ENCODE results near the gene DDX47.
"Not testable (repeated sequence)": the region's sequence is repeated elsewhere in the genome, so short reads cannot be mapped to it uniquely, and the experiment has no call there.

DDX47 gene

DNA sequence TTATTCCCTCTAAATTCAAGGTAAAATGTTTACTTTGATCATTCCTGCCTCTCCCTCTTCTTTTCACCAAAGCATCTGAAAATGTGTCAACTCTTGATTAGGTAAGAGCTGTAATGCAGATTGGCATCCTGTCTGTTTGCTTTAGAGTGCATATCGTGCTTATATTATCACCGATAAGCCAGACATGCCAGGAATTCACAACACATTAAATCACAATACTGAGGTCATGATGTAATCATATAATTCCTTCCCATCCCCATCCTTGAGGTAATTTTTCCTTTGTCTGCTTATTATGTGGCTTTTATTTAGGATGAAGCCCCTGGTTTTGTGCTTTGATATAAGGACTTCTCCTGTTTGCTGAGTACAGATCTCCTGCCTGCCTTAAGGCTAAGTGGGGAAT lies 10.2 kb downstream of the DDX47 start:
- no peak for FAIRE-seq

DNA sequence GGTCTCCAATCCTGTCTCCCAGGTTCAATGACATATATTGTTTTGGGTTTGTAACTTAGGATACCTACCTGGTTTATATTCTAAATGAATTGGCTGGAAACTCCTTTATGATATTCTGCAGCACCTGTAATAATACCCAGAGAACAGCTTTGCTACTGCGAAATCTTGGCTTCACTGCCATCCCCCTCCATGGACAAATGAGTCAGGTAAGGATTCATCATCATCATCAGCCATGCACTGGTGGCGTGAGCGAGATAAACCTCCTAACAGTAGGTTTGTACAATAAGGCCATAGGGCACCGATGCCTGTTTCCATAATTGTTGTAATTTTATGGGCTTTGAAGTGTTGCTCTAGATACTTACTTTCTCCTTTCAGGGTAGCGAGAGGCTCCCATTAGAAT lies 10.7 kb downstream of the DDX47 start:
- FAIRE-seq: no peak

DNA sequence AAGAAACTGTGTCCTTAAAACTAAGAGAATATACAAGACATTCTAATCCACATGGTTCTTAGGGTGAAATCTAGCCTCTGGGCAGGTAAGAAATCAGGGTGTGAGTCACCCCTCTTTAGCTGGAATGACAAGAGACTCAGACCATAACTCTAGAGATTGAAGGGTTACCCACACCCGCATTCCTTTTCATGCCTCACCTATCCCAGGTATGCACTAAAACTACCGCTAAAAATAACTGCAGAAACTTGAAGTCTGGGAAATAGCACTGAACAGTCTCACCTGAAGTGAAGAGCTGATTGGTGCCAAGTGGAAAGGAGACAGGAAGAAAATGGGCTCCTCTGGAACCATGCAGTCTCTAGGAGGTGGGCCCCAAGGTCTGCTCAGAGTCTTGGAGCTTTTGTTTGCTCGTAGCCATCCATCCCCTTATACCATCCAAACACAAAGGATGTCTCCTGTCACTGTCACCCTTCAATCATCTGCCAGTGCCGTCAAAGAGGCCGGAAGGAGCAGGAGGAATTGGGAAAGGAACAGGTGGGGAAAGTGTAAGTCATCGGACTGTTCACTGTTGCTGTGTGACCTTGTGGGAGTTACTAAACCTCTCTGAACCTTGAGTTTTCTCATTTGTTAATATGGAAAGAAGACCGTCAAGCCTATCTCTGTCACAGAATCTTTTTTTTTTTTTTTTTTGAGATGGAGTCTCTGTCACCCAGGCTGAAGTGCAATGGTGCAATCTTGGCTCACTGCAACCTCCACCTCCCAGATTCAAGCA lies 22.4 kb downstream of the DDX47 start:
- no peak for FAIRE-seq

DNA sequence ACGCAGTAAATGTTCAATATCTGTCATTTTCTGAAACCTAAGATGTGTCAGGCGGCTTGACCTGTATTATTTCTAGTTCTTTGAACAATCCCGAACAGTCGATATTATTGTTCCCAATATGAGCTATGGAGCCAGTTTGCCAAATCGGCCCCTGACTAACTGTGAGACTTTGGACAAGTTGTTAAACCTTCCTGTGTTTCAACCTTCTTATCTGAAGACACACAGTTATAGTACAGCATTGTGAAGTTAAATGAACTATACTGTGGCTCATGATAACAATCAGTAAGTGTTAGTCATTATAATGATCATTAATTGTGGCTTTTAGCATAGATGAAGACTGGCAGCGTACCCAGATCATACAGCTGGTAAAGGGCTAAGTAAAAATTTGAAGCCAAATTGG lies 23.4 kb downstream of the DDX47 start:
- no peak for FAIRE-seq

DNA sequence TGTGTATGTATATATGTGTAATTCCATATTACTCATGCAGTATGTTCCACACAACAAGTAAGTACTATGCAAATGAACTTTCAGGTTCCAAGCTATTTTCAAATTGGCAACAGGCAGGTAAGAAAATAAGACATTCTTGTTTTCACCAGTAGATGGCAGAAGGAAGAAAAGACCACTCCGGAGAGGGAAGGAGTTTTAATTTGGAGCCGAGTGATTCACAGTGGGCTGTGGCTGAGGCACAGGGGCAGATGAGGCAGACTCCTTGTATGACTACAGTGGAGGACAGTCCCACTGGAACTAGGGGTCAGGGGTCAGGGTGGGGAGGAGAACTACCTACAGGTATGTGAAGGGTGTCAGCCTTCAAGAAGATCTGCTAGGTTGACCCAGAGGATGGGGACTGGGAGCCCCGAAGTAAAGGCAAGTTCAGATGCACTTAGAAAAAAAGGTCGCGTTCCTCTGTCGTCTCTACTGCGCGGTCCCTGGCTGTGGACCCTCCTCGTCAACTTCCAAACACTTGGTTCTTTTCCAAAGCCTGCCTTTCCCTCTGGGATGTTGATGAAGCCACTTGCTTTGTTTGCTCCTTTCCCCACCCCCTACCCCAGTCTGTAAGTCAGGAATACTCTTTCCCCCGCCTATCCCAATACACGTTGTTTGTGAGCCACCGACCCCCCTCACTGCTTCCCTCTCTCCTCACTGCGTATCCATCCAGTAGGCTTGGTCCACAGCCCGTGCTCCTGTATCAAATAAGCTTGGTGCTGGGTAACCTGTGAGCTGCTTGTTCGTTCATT lies 24.1 kb downstream of the DDX47 start:
- FAIRE-seq: no peak

DNA sequence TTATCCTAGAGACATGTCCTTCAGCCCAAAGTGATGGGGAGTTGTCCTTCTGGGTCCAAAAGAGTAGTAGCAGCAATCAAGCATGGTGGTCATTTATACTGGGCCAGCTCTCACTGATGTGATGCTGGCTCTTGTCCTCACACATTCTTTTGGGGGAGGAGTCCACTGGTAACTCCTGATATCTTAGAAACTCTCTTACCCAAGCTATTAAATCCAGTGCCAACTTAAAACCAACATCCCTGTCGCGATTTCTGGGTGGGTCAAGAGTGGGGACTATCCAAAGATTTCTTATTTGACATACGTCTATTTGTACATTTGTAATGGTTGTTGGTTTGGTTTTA lies 24.6 kb downstream of the DDX47 start:
- no peak for FAIRE-seq

DNA sequence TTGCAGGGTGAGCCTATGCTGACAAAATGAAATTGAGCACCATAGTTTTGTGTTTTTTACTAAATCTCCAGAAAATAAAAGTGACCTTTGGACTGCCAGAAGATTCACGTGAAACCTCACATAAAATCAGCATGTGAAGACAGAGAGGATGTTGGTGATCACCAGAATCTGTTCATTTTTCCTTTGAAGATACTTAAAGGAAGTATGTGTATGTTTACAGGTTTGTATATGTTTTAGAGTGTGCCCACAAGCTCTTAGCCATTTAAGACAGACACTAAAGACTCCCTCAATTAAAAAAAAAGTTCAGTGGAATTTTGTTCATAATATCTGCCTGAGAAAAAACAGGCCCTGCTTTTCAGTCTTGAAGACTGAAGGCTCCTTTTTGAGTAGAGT lies 25.9 kb downstream of the DDX47 start:
- FAIRE-seq: no peak

DNA sequence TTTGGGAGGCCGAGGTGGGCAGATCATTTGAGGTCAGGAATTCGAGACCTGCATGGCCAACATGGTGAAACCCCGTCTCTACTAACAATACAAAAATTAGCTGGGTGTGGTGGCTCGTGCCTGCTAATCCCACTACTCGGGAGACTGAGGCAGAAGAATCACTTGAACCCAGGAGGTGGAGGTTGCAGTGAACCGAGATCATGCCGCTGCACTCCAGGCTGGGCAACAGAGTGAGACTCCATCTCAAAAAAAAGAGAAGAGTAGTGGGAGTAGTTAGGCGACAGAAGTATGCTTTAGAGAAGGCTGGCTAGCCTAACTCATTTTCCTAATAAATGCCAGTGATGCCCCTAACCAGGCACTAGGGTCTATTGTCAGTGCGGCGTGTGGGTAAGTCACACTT lies 26.3 kb downstream of the DDX47 start:
- not testable (repeated sequence) for FAIRE-seq

DNA sequence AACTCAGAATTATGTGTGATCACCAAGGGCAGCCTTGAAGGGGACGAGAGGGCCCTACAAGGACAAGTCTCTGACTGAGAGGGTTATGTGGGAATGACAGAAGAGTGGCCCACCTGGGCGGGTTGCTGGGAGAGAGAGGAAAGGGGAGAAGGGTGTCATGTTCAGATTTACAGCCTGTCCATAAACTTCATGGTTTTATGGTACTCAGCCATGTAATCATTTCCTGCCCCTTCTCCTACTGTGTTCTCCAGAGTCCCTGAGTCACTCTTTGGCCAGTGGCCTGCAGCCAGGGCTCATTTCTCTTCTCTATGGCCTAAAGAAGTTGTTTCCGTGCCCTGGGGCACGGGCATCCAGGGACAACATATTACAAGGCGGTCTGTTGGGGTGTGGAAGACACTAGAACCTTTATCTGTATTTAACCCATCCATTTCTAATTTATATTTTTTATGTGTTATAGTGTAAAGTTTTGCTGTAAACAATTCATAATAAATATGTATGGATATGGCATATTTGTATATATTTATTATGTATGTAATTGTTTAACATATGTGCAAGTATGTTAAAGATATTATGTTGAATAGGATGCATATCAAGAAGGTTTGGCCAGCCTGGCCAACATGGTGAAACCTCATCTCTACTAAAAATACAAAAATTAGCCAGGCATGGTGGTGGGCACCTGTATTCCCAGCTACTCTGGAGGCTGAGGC lies 26.9 kb downstream of the DDX47 start:
- FAIRE-seq: no peak

DNA sequence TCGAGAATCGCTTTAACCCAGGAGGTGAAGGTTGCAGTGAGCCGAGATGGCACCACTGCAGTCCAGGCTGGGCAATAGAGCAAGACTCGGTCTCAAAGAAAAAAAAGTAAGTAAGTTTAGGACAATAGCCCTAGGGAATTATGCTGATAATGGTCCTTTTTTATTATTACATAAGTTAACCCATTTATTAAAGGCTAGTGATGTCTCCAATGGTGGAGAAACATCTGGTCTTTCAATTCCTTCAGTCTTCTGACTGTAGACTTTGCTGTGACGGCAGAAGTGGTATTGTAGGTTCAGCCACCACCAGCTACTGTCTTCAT lies 27.4 kb downstream of the DDX47 start:
- no peak for FAIRE-seq

DNA sequence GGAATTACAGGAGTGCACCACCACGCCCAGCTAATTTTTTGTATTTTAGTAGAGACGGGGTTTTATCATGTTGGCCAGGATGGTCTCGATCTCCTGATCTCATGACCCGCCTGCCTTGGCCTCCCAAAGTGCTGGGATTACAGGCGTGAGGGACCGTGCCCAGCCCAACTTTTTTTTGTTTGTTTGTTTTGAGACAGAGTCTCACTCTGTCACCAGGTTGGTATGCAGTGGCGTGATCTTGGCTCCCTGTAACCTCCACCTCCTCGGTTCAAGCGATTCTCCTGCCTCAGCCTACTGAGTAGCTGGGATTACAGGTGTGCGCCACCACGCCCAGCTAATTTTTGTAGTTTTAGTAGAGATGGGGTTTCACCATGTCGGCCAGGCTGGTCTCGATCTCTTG lies 28.3 kb downstream of the DDX47 start:
- FAIRE-seq: not testable (repeated sequence)

DNA sequence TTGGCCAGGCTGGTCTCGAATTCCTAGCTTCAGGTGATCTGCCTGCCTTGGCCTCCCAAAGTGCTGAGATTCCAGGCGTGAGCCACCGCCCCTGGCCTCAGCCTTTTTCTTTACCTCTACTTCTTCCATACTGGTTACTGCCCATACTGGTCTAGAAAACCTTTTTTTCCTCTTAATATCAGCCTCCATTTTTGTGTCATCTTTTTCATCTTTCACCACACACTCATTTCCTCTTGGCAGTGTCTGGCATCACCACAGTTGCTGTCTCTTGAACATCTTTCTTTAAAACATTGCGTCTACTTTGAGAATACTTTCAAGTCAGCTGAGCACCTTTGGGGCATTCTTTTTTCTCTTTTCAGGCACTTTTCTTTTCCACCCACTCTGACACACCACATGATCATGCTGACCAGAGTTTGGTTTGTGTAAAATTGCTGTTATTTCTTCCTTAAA lies 32.7 kb downstream of the DDX47 start:
- FAIRE-seq: no peak

DNA sequence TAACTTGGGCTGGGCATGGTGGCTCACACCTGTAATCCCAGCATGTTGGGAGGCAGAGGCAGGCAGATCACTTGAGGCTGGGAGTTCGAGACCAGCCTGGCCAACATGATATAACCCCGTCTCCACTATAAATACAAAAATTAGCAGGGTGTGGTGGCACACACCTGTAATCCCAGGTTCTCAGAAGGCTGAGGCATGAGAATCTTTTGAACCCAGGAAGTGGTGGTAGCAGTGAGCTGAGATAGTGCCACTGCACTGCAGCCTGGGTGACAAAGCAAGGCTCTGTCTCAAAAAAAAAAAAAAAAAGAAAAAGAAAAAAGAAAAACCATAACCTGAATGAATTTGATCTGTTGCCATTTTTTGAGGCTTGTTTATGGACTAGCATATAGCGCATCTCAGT lies 33.6 kb downstream of the DDX47 start:
- not testable (repeated sequence) for FAIRE-seq

DNA sequence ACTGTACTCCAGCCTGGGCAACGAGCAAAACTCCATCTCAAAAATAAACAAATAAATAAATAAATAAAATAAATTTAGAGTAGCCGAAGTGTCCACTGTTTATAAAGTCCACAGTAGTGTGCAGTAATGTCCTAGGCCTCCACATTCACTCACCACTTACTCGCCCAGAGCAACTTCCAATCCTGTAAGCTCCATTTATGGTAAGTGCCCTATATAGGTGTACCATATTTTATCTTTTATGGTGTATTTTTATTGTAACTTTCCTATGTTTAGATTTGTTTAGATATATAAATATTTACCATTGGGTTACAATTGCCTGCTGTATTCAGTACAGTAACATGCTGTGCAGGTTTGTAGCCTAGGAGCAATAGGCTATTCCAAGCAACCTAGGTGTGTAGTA lies 40.3 kb downstream of the DDX47 start:
- FAIRE-seq: no peak

DNA sequence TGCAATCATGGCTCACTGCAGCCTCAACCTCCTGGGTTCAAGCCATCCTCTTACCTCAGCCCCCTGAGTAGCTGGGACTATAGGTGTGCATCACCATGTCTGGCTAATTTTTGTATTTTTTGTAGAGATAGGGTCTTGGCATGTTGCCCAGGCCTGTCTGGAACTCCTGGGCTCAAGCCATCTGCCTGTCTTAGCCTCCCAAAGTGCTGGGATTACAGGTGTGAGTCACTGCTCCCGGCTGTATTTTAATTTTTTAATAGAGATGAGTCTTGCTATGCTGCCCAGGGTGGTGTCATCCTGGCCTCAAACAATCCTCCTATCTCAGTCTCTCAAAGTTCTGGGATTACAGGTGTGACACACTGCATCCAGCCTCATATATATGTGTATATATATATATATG lies 46.5 kb downstream of the DDX47 start:
- FAIRE-seq: no peak

DNA sequence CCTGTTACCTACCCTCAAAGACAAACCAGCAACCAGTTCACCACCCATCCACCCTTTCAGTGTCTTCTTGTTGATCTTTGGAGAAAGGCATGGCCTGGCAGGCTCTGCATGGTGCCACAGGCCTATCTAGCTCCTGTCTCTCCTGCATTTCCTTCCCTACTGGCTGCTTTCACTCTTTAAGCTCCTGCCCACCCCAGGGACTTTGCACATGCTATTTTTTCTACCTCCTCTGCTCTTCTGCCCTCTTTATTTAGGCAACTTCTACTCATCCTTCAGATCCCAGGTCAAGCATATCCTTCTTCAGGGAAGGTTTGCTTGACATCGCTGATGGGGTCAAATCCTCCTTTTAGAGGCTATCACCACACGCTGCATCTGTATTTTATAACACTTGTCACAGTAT lies 51.1 kb downstream of the DDX47 start:
- no peak for FAIRE-seq

DNA sequence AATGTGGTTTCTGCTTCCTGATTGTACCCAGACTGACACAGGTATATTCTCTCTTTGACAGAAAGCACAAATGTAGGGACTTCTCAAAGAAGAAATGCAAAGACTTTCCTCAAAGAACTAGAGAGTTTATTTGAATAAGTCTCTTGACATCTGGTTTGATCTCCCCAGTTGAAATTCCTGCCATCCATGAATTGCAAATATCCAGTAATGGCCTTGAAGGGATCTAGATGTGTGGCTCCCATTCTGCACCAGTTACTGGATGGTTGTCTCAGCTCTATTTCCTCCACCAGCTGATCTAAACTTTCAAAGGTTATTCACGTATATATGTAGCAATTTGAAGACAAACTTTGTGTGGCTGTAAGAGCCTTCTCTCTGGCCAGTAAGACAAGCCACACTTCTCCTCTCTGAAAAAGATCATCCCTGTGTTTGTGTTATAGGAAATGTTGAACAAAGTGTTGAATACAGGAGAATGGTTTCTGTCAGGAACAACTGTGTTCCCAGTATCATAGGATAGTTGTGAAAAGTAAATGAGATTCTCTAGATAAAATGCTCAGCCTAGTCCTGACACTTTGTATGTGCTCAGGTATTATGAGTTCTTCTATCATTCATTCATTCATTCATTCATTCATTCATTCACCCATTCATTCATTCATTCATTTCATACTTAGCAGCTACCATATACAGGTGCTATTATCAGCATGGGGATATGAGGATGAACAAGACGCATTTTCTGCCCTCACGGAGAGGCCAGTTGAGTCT lies 55.5 kb downstream of the DDX47 start:
- no peak for FAIRE-seq

DNA sequence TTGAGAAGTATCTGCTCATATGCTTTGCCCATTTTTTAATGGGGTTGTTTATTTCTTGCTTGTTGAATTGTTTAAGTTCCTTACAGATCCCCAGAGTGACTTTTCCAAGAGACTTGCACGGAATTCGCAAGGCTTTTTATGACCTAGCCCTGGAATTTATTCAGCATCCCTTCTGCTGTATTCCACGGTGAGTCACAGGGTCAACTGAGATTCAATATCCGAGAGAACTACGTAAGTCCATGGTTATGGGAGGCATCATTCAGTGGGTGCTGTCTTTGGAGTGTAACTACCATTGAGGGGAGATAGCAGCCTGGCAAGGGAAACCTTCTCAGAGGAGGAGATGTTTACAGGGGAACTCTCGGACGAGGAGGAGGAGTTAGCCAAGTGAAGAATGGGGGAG lies 57.3 kb downstream of the DDX47 start:
- no peak for FAIRE-seq

DNA sequence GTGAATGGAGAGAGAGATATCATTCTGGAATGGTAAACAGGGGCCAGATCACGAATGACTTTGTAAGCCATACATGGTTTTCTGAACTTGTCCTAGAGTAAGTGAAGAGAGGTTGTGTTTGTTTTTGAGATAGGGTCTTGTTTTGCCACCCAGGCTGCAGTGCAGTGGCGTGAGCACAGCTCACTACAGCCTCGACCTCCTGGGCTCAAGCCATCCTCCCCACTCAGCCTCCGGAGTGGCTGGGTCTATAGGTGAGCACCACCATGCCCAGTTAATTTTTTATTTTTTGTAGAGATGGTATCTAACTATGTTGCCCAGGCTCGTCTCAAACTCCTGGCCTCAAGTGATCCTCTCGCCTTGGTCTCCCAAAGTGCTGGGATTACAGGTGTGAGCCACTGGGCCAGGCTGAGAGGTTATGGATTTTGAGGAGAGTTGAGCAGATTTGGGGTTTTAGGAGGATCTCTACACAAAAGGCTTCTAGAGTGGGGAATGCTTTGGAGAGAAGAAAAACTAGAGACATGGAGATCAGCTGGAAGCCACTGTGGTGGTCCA lies 58.5 kb downstream of the DDX47 start:
- FAIRE-seq: no peak

DNA sequence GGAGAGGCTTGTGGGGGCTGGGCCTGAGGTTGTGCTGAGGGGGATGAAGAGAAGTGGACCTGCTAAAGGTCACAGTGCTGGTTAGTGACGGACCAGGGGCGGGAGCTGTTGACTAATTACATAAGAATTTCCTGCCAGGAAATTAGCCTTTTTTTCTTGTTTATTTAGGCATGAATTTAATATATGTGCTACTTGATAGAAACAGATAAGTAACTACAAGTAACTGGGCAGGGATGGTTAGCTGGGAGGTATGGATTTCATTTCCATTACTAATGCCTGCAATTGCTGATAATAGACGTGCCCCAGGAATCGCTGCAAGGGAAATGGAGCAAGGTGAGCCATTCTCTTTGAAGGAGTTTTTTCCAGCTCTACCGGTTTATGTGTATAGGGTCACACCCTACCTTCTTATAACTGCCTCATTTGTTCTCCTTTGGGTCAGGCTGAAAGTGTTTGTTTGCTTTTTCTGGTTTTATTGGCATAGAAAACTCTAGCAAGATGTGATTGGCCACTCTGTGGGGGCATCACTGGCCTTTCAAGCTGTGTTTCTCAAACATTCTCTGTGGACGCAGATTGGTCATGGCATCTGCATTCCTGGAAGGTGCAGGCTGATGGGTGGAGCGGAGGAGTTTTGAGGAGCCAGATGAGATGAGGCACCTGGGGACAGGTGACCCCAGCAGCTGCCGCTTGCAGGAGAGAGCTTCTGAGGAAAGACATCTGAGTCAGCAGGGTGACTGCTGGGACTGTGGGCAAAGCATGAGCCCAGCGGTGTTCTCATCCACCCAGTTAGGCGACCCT lies 59.2 kb downstream of the DDX47 start:
- peak; percentile 10 for FAIRE-seq

DNA sequence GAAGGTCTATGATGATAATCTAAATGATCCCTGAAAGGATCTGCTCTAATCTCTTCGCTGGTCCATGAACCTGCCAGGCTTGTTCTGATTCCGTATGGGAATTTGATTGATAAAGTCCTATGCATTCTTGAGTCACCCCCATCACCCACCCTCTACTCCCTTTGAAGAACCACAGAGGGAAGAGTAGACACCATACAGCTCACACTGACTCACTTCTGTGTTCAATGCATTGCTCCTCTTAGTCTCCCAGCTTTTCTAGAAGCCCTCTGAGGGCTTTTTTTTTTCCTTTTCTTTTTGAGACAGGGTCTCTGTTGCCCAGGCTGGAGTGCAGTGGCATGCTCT lies 59.8 kb downstream of the DDX47 start:
- no peak for FAIRE-seq

DNA sequence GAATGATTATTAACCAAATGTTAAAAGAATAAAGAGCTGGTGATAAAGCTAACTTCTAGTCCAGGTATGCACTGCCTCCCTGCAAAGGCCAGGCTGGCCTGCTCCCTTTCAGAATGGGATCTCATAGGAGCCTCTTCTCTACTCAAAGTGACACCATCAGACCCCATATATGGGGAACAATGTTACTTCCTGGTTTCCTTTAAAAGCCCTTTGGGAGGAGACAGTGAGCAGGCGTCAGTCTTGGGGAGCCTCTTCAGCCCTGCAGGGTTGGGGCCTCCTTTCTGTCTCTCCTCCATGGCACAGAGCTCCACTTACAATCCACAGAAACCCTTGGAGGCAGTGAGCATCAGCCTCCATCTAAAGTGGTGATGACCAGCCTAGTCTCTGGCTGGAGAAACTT lies 60.9 kb downstream of the DDX47 start:
- FAIRE-seq: no peak
